ENCODE results near the gene ERMN.

DNA sequence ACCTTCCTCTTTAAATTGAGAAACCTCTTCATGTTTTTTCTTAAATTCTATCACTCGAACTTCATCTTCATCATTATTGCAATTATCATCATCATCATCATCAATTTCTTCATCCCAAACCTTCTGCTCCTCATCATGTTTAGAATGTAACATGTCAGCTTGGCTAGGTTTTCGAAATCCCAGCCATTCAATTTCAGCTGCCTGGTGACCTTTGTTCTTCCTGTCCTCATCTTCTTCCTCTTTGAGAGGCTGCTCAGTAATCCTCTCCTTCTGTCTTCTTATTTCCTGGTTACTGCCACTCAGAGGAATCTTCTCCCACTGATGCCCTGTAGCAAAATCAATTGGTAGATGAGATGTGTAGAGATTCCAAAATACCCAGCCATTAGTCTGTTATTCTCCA, 4.2 kb downstream of the ERMN start:
- TF ChIP-seq EZH2 (IDR thresholded peaks at IDR 0.05; ENCODE audit: borderline replicate concordance, low read depth, low read length, severe bottlenecking), result no peak
- TF ChIP-seq, protein P1, sequence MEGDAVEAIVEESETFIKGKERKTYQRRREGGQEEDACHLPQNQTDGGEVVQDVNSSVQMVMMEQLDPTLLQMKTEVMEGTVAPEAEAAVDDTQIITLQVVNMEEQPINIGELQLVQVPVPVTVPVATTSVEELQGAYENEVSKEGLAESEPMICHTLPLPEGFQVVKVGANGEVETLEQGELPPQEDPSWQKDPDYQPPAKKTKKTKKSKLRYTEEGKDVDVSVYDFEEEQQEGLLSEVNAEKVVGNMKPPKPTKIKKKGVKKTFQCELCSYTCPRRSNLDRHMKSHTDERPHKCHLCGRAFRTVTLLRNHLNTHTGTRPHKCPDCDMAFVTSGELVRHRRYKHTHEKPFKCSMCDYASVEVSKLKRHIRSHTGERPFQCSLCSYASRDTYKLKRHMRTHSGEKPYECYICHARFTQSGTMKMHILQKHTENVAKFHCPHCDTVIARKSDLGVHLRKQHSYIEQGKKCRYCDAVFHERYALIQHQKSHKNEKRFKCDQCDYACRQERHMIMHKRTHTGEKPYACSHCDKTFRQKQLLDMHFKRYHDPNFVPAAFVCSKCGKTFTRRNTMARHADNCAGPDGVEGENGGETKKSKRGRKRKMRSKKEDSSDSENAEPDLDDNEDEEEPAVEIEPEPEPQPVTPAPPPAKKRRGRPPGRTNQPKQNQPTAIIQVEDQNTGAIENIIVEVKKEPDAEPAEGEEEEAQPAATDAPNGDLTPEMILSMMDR (IDR thresholded peaks at IDR 0.05; ENCODE audit: borderline replicate concordance, extremely low read depth, low read length, poor library complexity, severe bottlenecking), result no peak
